Transverse colon (tissue), 4 donors: Measurements from ENCODE around the gene SDK1. TPM values are rescaled to one million over a fixed set of nuclear protein-coding genes. Genes with fewer than 3 reads are reported as not detected.

ENCODE experiments used
- DNase-seq: peaks from one replicate; pipeline ENCODE4 v3.0.0-alpha.2; 2019
- H3K27ac ChIP-seq, 4 donors: fragments of 200-600 bp; sonication (generic); 2 replicates each; pipeline ENCODE4 v1.5.1; 2016 to 2018; ENCODE audit warnings: inconsistent platforms in 4 of 4
- H3K27me3 ChIP-seq: fragments of 200-600 bp; sonication (generic); 2 replicates; pipeline ENCODE4 v1.5.1; 2017; ENCODE audit warnings: inconsistent platforms
- H3K36me3 ChIP-seq, 4 donors: fragments of 200-600 bp; sonication (generic); 2 replicates each; pipeline ENCODE4 v1.5.1; 2017 to 2019; ENCODE audit warnings: inconsistent platforms in 4 of 4
- H3K4me1 ChIP-seq, 4 donors: fragments of 200-600 bp; sonication (generic); 2 replicates each; pipeline ENCODE4 v1.5.1; 2017 to 2020; ENCODE audit warnings: inconsistent platforms in 4 of 4
- H3K4me3 ChIP-seq, 4 donors: fragments of 200-600 bp; sonication (generic); 1 replicate in 1 of 4; 2 replicates in 3 of 4; pipeline versions ENCODE4 v1.5.1 to v1.6.1; 2017 to 2019; ENCODE audit warnings: inconsistent platforms in 4 of 4
- H3K9me3 ChIP-seq, 2 donors: fragments of 200-600 bp; sonication (generic); 2 replicates each; pipeline ENCODE4 v1.5.1; 2017 to 2019; ENCODE audit warnings: inconsistent platforms in 2 of 2
- CTCF ChIP-seq, 5 experiments: fragments of 200-600 bp in 3 of 5; fragments of 450-650 bp in 2 of 5; sonication (generic) in 3 of 5; IDR thresholded peaks; 1 replicate in 2 of 5; 2 replicates in 3 of 5; pipeline ENCODE4 v1.5.1; 2016 to 2017; ENCODE audit warnings: antibody characterized with exemption in 5 of 5, inconsistent platforms in 3 of 5, mild to moderate bottlenecking in 2 of 5, moderate library complexity in 1 of 5
- EP300 ChIP-seq: sonication (generic); formaldehyde crosslinking; IDR thresholded peaks from one replicate; pipeline ENCODE4 v1.6.1; 2017; ENCODE audit warnings: antibody characterized with exemption, low read depth
- POLR2A ChIP-seq: fragments of 450-650 bp; IDR thresholded peaks from one replicate; pipeline ENCODE4 v1.6.1; 2016; ENCODE audit warnings: antibody characterized with exemption, mild to moderate bottlenecking, moderate library complexity
- POLR2AphosphoS5 ChIP-seq, 3 donors: sonication (generic); formaldehyde crosslinking; IDR thresholded peaks; one replicate each; pipeline ENCODE4 v1.6.1; 2016; ENCODE audit warnings: antibody characterized with exemption in 3 of 3
- WGBS, 2 donors: methylation state at CpG; one replicate each; pipeline ENCODE4 v1.1.5; 2018; ENCODE audit warnings: low coverage in 1 of 2; 5-methylcytosine and 5-hydroxymethylcytosine counted together
- in situ Hi-C, 4 donors: fragments of 200-750 bp; cut with MboI; loops; one replicate each; pipeline versions ENCODE4 v1.15.0 to v1.15.1; 2017; ENCODE audit warnings: low sequenced_read_pairs in 3 of 4, low pct_ligation_motif_present in 1 of 4, low pct_unique_long_range_greater_than_20kb in 1 of 4
- intact Hi-C: fragments of 100-400 bp; cut with DNase I; formaldehyde crosslinking; loops from one replicate; pipeline ENCODE4 v1.15.1; 2023; ENCODE audit warnings: low total_unique reads
- total RNA-seq, 4 donors: library from RNA; depleted of rRNA; stranded (reverse); fragments of >200 nt; gene quantifications; one replicate each; pipeline ENCODE4 v1.1.0, GENCODE V29; 2016

SDK1 gene
- total RNA-seq, 4 donors from 2014 or later: 4.0 to 8.6 (median 5.4) TPM

GRCh38 chr7:4073750-4074149 is 772.7 kb downstream of the SDK1 start:
- Histone ChIP-seq H3K4me1 (no peaks in the 10 kb centered on the region), H3K27ac (no peak overlapping the region), H3K4me3 (no peak overlapping the region), H3K9me3 (no peaks in the 10 kb centered on the region), H3K36me3 (no peaks in the 10 kb centered on the region), H3K27me3 (no peaks in the 10 kb centered on the region)
- WGBS, 2 donors: 85% methylated on average over 13 of the region's 13 CpGs; no CpG with 5 or more reads in 1 of the 2 donors
- TF ChIP-seq POLR2AphosphoS5 (IDR thresholded peaks at IDR 0.05): no peak
- no peak for TF ChIP-seq EP300
- TF ChIP-seq CTCF (IDR thresholded peaks at IDR 0.05): no peak
- no peak for TF ChIP-seq POLR2A
- DNase-seq: no peak
- intact Hi-C loops: loop anchor here (10.0 kb wide), 1 partner anchor 341 kb away; no protein-coding TSS in a partner anchor
- in situ Hi-C loops: no loop called here

- Histone ChIP-seq H3K36me3 (no peaks in the 10 kb centered on the region), H3K27ac (no peak overlapping the region), H3K9me3 (no peaks in the 10 kb centered on the region), H3K27me3 (no peaks in the 10 kb centered on the region), H3K4me3 (no peak overlapping the region), H3K4me1 (no peaks in the 10 kb centered on the region)
- TF ChIP-seq CTCF (IDR thresholded peaks at IDR 0.05) (no peak), EP300 (no peak), POLR2AphosphoS5 (IDR thresholded peaks at IDR 0.05) (no peak), POLR2A (no peak)
- no peak for DNase-seq
- intact Hi-C loops: loop anchor here (10.0 kb wide), 1 partner anchor 340 kb away; no protein-coding TSS in a partner anchor
- in situ Hi-C loops: no loop called here
- 85 to 100% methylated on average over 1 to 8 of the region's 8 CpGs for WGBS, 2 donors
These were observed 773.4 kb downstream of the SDK1 start for GRCh38 chr7:4074407-4074806.

GRCh38 chr7:4074994-4075393 is 773.9 kb downstream of the SDK1 start:
- H3K36me3 ChIP-seq: no peaks in the 10 kb centered on the region
- DNase-seq: no peak
- no peaks in the 10 kb centered on the region for H3K4me1 ChIP-seq
- no peak overlapping the region for H3K27ac ChIP-seq
- intact Hi-C loops: loop anchor here (10.0 kb wide), 1 partner anchor 340 kb away; no protein-coding TSS in a partner anchor
- WGBS, 2 donors: 88% methylated on average over 8 of the region's 8 CpGs; no CpG with 5 or more reads in 1 of the 2 donors
- TF ChIP-seq POLR2A (no peak), CTCF (IDR thresholded peaks at IDR 0.05) (no peak)
- H3K27me3 ChIP-seq: no peaks in the 10 kb centered on the region
- in situ Hi-C loops: no loop called here
- no peak overlapping the region for H3K4me3 ChIP-seq
- H3K9me3 ChIP-seq: no peaks in the 10 kb centered on the region

- 87% methylated on average over 19 of the region's 19 CpGs; no CpG with 5 or more reads in 1 of the 2 donors for WGBS, 2 donors
- TF ChIP-seq EP300 (no peak), POLR2A (no peak), CTCF (IDR thresholded peaks at IDR 0.05) (no peak), POLR2AphosphoS5 (IDR thresholded peaks at IDR 0.05) (no peak)
- Histone ChIP-seq H3K36me3 (no peaks in the 10 kb centered on the region), H3K4me1 (no peaks in the 10 kb centered on the region), H3K4me3 (no peak overlapping the region), H3K9me3 (no peaks in the 10 kb centered on the region), H3K27ac (no peak overlapping the region), H3K27me3 (no peaks in the 10 kb centered on the region)
- in situ Hi-C loops: no loop called here
- intact Hi-C loops: loop anchor here (10.0 kb wide), 1 partner anchor 338 kb away; no protein-coding TSS in a partner anchor
- DNase-seq: no peak
These were observed 775.7 kb downstream of the SDK1 start for GRCh38 chr7:4076701-4077294.
